Skeletal muscle tissue (tissue), 4 donors: Measurements from ENCODE around the gene EGLN3. TPM values are rescaled to one million over a fixed set of nuclear protein-coding genes. Genes with fewer than 3 reads are reported as not detected.
A peak's percentile ranks its signal among the peaks of the same experiment; 100 is the strongest.

Experiments
- H3K27ac ChIP-seq: one replicate; pipeline ENCODE4 v1.7.0; 2013; ENCODE audit warnings: mild to moderate bottlenecking, low read depth, low read length, inconsistent platforms
- H3K27me3 ChIP-seq, 3 donors: one replicate each; pipeline ENCODE4 v1.7.0; 2013; ENCODE audit warnings: low read length in 3 of 3; ENCODE audit not compliant: control insufficient read depth in 3 of 3, insufficient read depth in 3 of 3
- H3K36me3 ChIP-seq, 3 donors: one replicate each; pipeline ENCODE4 v1.7.0; 2013; ENCODE audit warnings: low read length in 3 of 3; ENCODE audit not compliant: control insufficient read depth in 3 of 3, insufficient read depth in 3 of 3
- H3K4me1 ChIP-seq, 3 donors: one replicate each; pipeline ENCODE4 v1.7.0; 2013; ENCODE audit warnings: low read length in 3 of 3, mild to moderate bottlenecking in 3 of 3; ENCODE audit not compliant: control insufficient read depth in 3 of 3, insufficient read depth in 3 of 3
- H3K4me3 ChIP-seq, 3 donors: one replicate each; pipeline ENCODE4 v1.7.0; 2013; ENCODE audit warnings: low read length in 3 of 3
- H3K9ac ChIP-seq, 3 donors: one replicate each; pipeline ENCODE4 v1.7.0; 2013; ENCODE audit warnings: low read length in 3 of 3, mild to moderate bottlenecking in 3 of 3, moderate library complexity in 2 of 3, low read depth in 1 of 3
- H3K9me3 ChIP-seq, 3 donors: one replicate each; pipeline ENCODE4 v1.7.0; 2013; ENCODE audit warnings: low read length in 3 of 3; ENCODE audit not compliant: control insufficient read depth in 3 of 3
- total RNA-seq: library from RNA; depleted of rRNA; stranded (reverse); fragments of >200 nt; gene quantifications from one replicate; pipeline ENCODE4 v1.2.3, GENCODE V29; 2014
- donor health status: Osteomylitis.

EGLN3 gene
- 60.0 TPM for total RNA-seq

DNA sequence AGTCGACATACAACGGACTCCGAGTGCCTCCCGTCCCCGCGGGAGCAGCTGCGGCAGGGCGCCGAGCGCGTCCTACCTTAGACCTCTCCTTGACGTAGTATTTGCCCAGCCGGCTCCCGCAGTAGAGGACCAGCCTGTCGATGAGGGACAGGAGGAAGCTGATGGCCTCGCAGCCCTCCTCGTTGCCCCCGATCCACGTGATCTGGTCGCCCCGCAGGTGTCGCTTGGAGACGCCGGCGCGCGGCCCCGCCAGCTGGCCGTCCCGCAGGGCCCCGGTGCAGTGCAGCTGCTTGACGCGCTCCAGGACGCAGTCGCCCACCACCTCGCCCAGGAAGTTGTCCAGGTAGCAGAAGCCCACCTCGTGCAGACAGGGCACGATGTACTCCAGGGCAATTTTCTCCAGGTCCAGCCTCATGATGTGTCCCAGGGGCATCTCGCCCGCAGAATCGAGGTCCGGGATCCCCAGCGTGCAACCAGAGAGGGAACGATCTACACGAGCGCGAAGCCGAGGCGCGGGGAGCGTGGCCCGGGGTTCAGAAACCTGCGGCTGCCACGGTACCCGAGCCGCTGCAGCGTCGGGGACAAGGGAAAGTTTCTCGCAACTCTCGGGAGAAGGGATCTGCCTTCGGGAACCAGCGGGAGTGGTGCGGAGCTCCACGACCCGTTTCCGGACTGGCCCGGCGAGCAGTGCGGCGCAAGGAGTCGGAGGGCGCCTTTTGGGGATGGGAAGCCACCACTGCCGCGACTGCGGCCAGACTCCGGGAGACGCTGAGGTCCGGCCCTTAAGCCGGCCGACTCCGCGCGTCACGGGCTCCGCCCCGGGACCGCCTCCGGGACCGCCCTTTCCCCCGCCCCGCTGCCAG is at the start of gene EGLN3:
EGLN3 (minus strand) TSS at position 755 of the 863 bp plus-strand sequence; CDS start at position 433, 322 bp downstream.
- H3K9ac ChIP-seq: peak within 1 kb of the TSS; percentile 82 to 86 (median 83)
- peak within 1 kb of the TSS; percentile 68 for H3K27ac ChIP-seq
- no peaks in the 10 kb centered on the region for H3K27me3 ChIP-seq
- peak within 1 kb of the TSS; percentile 80 to 97 (median 92) for H3K4me3 ChIP-seq
- H3K9me3 ChIP-seq: no peaks in the 10 kb centered on the region
- H3K36me3 ChIP-seq: no peaks in the 10 kb centered on the region
- H3K4me1 ChIP-seq: peaks cover 14 to 24% (median 17%) of the 10 kb centered on the region in 3 donors

DNA sequence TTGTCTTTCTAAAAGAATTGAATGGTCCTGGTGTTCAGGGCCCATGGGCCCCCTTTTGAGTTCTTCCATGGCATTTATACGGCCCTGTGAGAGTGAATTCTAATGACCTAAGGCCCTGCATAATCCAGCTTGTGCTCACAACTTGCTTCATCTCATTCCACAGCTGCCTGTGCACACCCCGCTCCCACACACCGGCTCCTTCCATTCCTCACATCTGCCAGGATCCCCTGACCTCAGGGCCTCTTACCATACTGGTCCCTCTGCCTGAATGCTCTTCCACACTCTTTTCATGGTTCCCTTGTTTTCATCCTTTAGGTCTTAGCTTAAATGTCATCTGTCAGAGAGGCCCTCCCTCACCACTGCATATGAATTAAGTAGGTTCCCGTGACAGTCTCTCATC is 49.5 kb upstream of the EGLN3 start:
- Histone ChIP-seq H3K27ac (no peak overlapping the region), H3K36me3 (no peaks in the 10 kb centered on the region), H3K4me1 (peaks cover 0 to 4% (median 0%) of the 10 kb centered on the region in 3 donors), H3K9me3 (no peaks in the 10 kb centered on the region), H3K9ac (no peak overlapping the region), H3K4me3 (no peak overlapping the region), H3K27me3 (no peaks in the 10 kb centered on the region)

DNA sequence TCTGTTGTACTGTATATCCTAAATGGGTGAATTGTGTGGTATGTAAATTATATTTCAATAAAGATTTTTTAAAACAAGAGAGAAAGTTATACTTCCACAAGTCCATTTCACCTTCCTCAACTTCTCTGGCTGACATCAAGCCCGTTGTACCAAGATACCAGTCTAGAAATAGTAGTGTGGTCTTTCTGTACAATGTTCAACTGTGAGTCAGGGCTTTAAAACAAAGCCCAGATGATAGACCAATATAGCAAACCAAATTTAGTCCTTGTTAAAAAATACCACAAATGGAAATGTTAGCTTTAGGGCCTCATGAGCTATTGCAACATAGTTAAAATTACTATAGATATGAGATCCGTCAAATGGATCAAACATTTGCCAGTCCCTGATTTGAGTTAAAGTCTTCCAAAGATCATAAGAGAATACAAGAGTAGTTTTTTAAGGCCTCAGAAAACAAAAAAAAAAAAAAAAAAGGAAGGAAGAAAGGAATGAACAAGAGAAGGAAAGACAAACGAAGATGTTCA is 49.0 kb upstream of the EGLN3 start:
- no peaks in the 10 kb centered on the region for H3K36me3 ChIP-seq
- H3K9me3 ChIP-seq: no peaks in the 10 kb centered on the region
- H3K27ac ChIP-seq: no peak overlapping the region
- H3K9ac ChIP-seq: no peak overlapping the region
- H3K4me1 ChIP-seq: peaks cover 0 to 4% (median 0%) of the 10 kb centered on the region in 3 donors
- H3K4me3 ChIP-seq: no peak overlapping the region
- H3K27me3 ChIP-seq: no peaks in the 10 kb centered on the region

DNA sequence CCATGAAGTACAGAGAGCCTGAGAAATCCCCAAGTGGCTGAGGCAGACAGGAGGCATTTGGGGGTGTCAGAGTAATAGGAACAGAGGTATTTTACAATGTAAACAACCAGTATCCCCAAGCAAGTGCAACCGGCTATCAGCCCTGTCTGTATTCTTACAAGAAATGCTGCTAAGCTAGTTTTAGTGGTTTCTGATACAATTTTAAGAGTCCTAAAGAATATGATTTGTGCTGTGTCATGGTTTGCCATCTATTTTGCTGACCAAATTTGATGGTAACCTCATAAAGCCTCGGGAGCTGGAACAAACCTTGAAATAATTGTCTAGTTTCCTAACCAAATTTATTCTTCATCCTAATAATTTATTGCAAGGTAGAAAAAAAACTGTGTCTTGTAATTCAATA is 46.7 kb upstream of the EGLN3 start:
- H3K36me3 ChIP-seq: no peaks in the 10 kb centered on the region
- no peak overlapping the region for H3K27ac ChIP-seq
- H3K9me3 ChIP-seq: no peaks in the 10 kb centered on the region
- no peak overlapping the region for H3K9ac ChIP-seq
- no peaks in the 10 kb centered on the region for H3K4me1 ChIP-seq
- no peaks in the 10 kb centered on the region for H3K27me3 ChIP-seq
- H3K4me3 ChIP-seq: no peak overlapping the region

DNA sequence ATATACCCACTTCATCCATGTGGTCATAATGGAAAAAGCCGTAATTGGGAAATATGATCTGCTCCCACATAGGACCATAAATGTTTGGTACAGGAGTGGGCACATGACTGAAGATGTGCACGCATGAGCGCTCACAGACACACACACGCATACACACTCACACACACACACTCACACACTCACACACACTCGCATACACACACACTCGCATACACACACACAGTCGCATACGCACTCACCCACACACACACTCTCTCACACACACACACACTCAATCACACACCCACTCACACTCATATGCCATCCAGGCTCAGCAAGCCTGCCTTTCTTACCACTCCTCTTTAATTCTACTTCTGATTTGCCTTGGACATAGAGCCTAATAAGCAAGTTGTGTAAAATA is 45.6 kb upstream of the EGLN3 start:
- Histone ChIP-seq H3K9ac (no peak overlapping the region), H3K27me3 (no peaks in the 10 kb centered on the region), H3K4me1 (no peaks in the 10 kb centered on the region)

DNA sequence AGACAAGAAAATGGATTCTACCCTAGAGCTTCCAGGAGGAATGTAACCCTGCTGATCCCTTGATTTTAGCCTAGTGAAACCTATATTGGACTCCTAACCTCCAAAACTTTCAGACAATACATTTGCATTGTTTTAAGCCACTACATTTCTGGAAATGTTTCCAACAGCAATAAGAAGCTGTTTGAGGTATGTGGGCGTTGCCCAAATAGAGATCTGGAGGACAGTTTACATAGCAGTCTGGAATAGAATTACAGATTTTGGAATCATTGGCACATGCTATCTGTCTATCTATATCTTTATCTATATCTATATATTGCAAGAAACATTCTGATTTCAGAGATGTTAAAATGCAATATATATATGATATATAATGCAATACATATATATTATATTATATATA is 42.4 kb upstream of the EGLN3 start:
- Histone ChIP-seq H3K27me3 (no peaks in the 10 kb centered on the region), H3K9me3 (no peaks in the 10 kb centered on the region), H3K27ac (no peak overlapping the region), H3K4me3 (no peak overlapping the region), H3K36me3 (no peaks in the 10 kb centered on the region), H3K4me1 (peaks cover 0 to 3% (median 0%) of the 10 kb centered on the region in 3 donors), H3K9ac (no peak overlapping the region)

More for the DNA sequence above, 45.6 kb upstream of the EGLN3 start:
- H3K9me3 ChIP-seq: no peaks in the 10 kb centered on the region
- no peaks in the 10 kb centered on the region for H3K36me3 ChIP-seq
- no peak overlapping the region for H3K27ac ChIP-seq
- no peak overlapping the region for H3K4me3 ChIP-seq

DNA sequence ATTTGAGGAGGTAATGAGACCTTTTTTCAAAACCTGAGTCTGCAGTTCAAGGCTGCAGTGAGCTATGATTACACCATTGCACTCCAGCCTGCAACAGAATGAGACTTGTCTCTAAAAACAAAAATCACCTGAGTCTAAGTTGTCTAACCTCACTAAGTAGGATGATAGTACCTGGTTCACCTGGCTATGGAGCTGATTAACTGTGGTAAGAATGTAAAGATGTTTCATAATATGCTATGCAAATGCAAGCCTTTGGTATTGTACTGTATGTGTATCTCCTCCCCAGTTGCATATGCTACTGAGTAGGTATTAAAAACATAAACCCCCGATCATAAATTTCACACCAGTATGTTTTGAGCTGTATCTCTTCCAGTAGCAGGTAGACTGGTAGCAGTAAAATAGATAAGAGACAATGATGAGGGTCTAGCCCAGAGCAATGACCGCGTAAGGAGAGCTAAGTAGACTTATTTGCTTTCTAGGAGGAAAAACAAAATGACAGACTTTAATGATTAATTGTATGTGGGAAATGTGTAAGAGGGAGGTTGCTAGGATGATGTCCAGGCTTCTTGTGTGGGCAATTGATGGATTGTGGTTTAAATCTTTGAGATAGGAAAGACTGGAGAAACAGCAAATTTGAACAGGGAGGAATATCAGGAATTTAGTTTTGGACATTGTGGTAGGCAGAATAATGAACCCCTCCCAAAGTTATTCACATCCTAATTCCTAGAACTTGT is 41.6 kb upstream of the EGLN3 start:
- Histone ChIP-seq H3K9ac (no peak overlapping the region), H3K4me1 (peaks cover 0 to 3% (median 0%) of the 10 kb centered on the region in 3 donors), H3K27me3 (no peaks in the 10 kb centered on the region), H3K27ac (no peak overlapping the region), H3K4me3 (no peak overlapping the region), H3K9me3 (no peaks in the 10 kb centered on the region), H3K36me3 (no peaks in the 10 kb centered on the region)

DNA sequence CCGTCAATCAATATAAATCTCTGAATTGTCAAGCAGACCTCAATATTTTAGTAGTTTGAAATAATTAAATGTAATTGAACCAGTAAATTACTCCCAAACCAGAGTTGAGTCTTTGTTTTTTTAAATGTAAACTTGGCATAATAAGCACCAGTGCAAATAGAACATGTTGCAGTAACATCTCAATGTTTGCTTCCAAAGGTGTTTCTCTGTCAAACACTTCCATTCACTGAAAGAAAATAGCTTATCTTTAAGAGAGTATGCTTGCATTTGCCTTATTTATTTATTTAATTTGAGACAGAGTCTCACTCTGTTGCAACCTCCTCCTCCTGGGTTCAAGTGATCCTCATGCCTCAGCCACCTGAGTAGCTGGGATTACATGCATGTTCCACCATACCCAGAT is 39.9 kb upstream of the EGLN3 start:
- Histone ChIP-seq H3K4me1 (peaks cover 0 to 3% (median 0%) of the 10 kb centered on the region in 3 donors), H3K27ac (no peak overlapping the region), H3K9ac (no peak overlapping the region), H3K9me3 (no peaks in the 10 kb centered on the region), H3K4me3 (no peak overlapping the region), H3K36me3 (no peaks in the 10 kb centered on the region), H3K27me3 (no peaks in the 10 kb centered on the region)

DNA sequence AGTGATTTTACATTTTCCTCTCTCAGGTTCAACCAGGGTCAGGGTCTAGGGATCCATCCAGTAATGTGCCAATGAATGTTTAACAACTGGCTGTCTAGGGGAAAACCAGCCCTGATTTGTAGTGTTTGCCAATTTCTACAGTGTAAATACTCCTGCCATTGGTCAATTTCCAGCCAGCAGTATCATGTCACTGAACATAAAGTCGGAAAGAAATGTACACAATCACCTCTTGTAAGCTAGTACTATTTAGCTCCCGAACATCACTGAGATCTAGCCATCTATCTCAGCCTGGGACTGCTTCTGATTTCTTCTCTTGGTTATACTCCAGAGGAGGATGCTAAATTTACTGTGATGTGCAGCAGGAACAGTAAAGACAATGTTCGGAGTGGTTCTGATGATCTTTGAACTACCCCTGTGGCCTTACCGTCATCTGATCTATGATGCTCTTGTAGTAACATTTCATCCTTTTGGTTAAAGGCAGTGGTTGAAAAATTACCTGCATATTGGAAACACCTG is 36.7 kb upstream of the EGLN3 start:
- H3K27ac ChIP-seq: no peak overlapping the region
- H3K4me3 ChIP-seq: no peak overlapping the region

More for the DNA sequence above, 36.7 kb upstream of the EGLN3 start:
- peaks cover 0 to 3% (median 0%) of the 10 kb centered on the region in 3 donors for H3K4me1 ChIP-seq
- no peaks in the 10 kb centered on the region for H3K27me3 ChIP-seq
- no peak overlapping the region for H3K9ac ChIP-seq
- H3K36me3 ChIP-seq: no peaks in the 10 kb centered on the region
- H3K9me3 ChIP-seq: peaks cover 0 to 4% (median 0%) of the 10 kb centered on the region in 3 donors
